GM12878 (cell line): Measurements from ENCODE around the gene ADAMTS2. TPM values are rescaled to one million over a fixed set of nuclear protein-coding genes. Genes with fewer than 3 reads are reported as not detected.

Experiments used
- ATAC-seq: fragments of 200-7000 bp; cut with Tn5 transposase; 3 replicates; pipeline ENCODE4 v1.9.1; 2020; ENCODE audit warnings: mild to moderate bottlenecking, moderate library complexity
- BruUV-seq: library from RNA; stranded (reverse); fragments of 400-500 nt; replicated peaks from 2 replicates; lab custom pipeline; 2021; lab: Mats Ljungman, UMichigan
- CTCF ChIA-PET: fragments of 300-600 bp; sonication (Branson Sonifier 250); formaldehyde crosslinking; extraction: SDS; loops from one replicate; lab custom pipeline; 2021; ENCODE audit warnings: inconsistent platforms; lab: Yijun Ruan, JAX
- POLR2A ChIA-PET: fragments of 350-600 bp; formaldehyde crosslinking; extraction: SDS; loops from one replicate; lab custom pipeline; 2021; ENCODE audit warnings: inconsistent platforms; lab: Charles Lee
- RAD21 ChIA-PET: fragments of 300-600 bp; sonication (Branson Sonifier 250); formaldehyde crosslinking; loops from one replicate; lab custom pipeline; 2023; ENCODE audit warnings: antibody characterized with exemption; ENCODE audit not compliant: unreplicated experiment; lab: Charles Lee
- SMC1A ChIA-PET: fragments of 300-600 bp; sonication (Branson Sonifier 250); formaldehyde crosslinking; loops from one replicate; lab custom pipeline; 2023; ENCODE audit not compliant: unreplicated experiment, uncharacterized antibody; lab: Charles Lee
- DNase-seq: peaks from one replicate; pipeline ENCODE4 v3.0.0-alpha.2; 2011; ENCODE audit warnings: low read depth, low spot score
- FAIRE-seq: peaks from 3 replicates; lab custom pipeline; 2011; peaks lifted over from hg19 to GRCh38; lab: Jason Lieb, UNC
- H2AFZ ChIP-seq: 2 replicates; pipeline ENCODE4 v1.6.0; 2011; ENCODE audit warnings: low read depth, low read length, control low read depth; ENCODE audit not compliant: control insufficient read depth
- H3K27ac ChIP-seq: 2 replicates; pipeline ENCODE4 v1.5.1; 2011; ENCODE audit warnings: control low read depth; ENCODE audit not compliant: control insufficient read depth, insufficient read depth
- H3K27me3 ChIP-seq, 2 experiments: replicated peaks in 1 of 2; 2 replicates each; pipeline versions ENCODE4 v1.6.0 to v1.6.1; 2011; ENCODE audit warnings: low read length in 1 of 2; ENCODE audit not compliant: control insufficient read depth in 2 of 2, insufficient read depth in 2 of 2
- H3K36me3 ChIP-seq, 2 experiments: 2 replicates each; pipeline ENCODE4 v1.5.1; 2011; ENCODE audit warnings: low read length in 1 of 2; ENCODE audit not compliant: control insufficient read depth in 2 of 2, insufficient read depth in 2 of 2
- H3K4me1 ChIP-seq: 2 replicates; pipeline ENCODE4 v1.6.1; 2011; ENCODE audit warnings: mild to moderate bottlenecking, low read length, moderate library complexity, mixed read lengths; ENCODE audit not compliant: control insufficient read depth, insufficient read depth
- H3K4me2 ChIP-seq: 2 replicates; pipeline ENCODE4 v1.6.0; 2011; ENCODE audit warnings: control low read depth; ENCODE audit not compliant: control insufficient read depth, insufficient read depth
- H3K4me3 ChIP-seq: fragments of 200-600 bp; sonication (generic); 2 replicates; pipeline ENCODE4 v1.5.1; 2016
- H3K79me2 ChIP-seq: 2 replicates; pipeline ENCODE4 v1.6.0; 2011; ENCODE audit warnings: low read length; ENCODE audit not compliant: control insufficient read depth, insufficient read depth
- H3K9ac ChIP-seq: 2 replicates; pipeline ENCODE4 v1.8.0; 2011; ENCODE audit warnings: low read length, control low read depth, mixed read lengths; ENCODE audit not compliant: control insufficient read depth, insufficient read depth
- H3K9me3 ChIP-seq: replicated peaks from 3 replicates; pipeline ENCODE4 v1.5.1; 2011; ENCODE audit warnings: mild to moderate bottlenecking, low read length; ENCODE audit not compliant: control insufficient read depth, insufficient read depth
- H4K20me1 ChIP-seq: 2 replicates; pipeline ENCODE4 v1.6.0; 2011; ENCODE audit not compliant: control insufficient read depth, insufficient read depth
- ATF7 ChIP-seq: fragments of 450-650 bp; IDR thresholded peaks from 2 replicates; pipeline ENCODE4 v1.6.1; 2016; ENCODE audit warnings: low read depth, mild to moderate bottlenecking
- FOS ChIP-seq: IDR thresholded peaks from 3 replicates; pipeline ENCODE4 v1.6.1; 2011; ENCODE audit warnings: borderline replicate concordance; ENCODE audit not compliant: insufficient read length; ENCODE audit errors: extremely low read depth
- HDAC2 ChIP-seq: fragments of 200-600 bp; sonication (generic); IDR thresholded peaks from 2 replicates; pipeline ENCODE4 v1.6.1; 2017
- MEF2A ChIP-seq: IDR thresholded peaks from 2 replicates; pipeline ENCODE4 v1.6.1; 2011; ENCODE audit warnings: low read depth, mild to moderate bottlenecking, low read length, moderate library complexity; ENCODE audit not compliant: insufficient read depth
- RAD21 ChIP-seq: IDR thresholded peaks from 2 replicates; pipeline ENCODE4 v1.6.1; 2011; ENCODE audit warnings: mild to moderate bottlenecking, low read depth, low read length, moderate library complexity; ENCODE audit not compliant: insufficient read depth
- SIX5 ChIP-seq: IDR thresholded peaks from 2 replicates; pipeline ENCODE4 v1.6.1; 2011; ENCODE audit warnings: mild to moderate bottlenecking, low read depth, low read length, moderate library complexity; ENCODE audit not compliant: severe bottlenecking
- TCF12 ChIP-seq: IDR thresholded peaks from 2 replicates; pipeline ENCODE4 v1.6.1; 2011; ENCODE audit warnings: low read depth, mild to moderate bottlenecking, low read length
- ZNF384 ChIP-seq: IDR thresholded peaks from 2 replicates; pipeline ENCODE4 v1.6.1; 2012; ENCODE audit warnings: low read depth, mild to moderate bottlenecking, low read length, improper control_type of control experiment, borderline replicate concordance
- WGBS: methylation state at CpG from one replicate; pipeline ENCODE4 v1.1.6; 2016; ENCODE audit warnings: low lambda C conversion rate; ENCODE audit not compliant: insufficient replicate concordance, insufficient coverage; ENCODE audit errors: missing lambda C conversion rate; 5-methylcytosine and 5-hydroxymethylcytosine counted together
- in situ Hi-C: fragments of 300-500 bp; cut with MboI; formaldehyde crosslinking; loops from 9 replicates; pipeline ENCODE4 v1.14.3; 2018; ENCODE audit warnings: mixed read lengths
- intact Hi-C: fragments of 100-400 bp; cut with micrococcal nuclease; formaldehyde crosslinking; loops from one replicate; pipeline ENCODE4 v1.14.2; 2022; ENCODE audit not compliant: unreplicated experiment
- polyA plus RNA-seq, 11 experiments: library from polyadenylated mRNA; depleted of rRNA in 4 of 11; unstranded in 6 of 11; stranded (reverse) in 5 of 11; fragments of >200 nt; fragmentation: Nextera tagmentation in 4 of 11; fragmentation: Illumina TruSeq in 1 of 11; extraction: Ambion mirVana in 4 of 11; extraction: Trizol in 1 of 11; gene quantifications; 1 replicate in 1 of 11; 2 replicates in 10 of 11; pipeline versions ENCODE4 v1.2.1 to v1.2.3, GENCODE V29; 2011 to 2016; ENCODE audit warnings: inconsistent platforms in 2 of 11, missing spikeins in 2 of 11, low read depth in 1 of 11
- total RNA-seq, 4 experiments: library from RNA; depleted of rRNA in 3 of 4; stranded (reverse); fragments of >200 nt in 3 of 4; fragmentation: Illumina TruSeq in 1 of 4; extraction: Trizol in 1 of 4; gene quantifications; 2 replicates each; pipeline versions ENCODE4 v1.2.1 to v1.2.3, GENCODE V29; 2013 to 2021
- TF ChIP-seq, protein P1 (sequence below): IDR thresholded peaks from 2 replicates; pipeline ENCODE4 v1.6.1; 2012; ENCODE audit warnings: low read length, inconsistent platforms
- TF ChIP-seq, protein P2 (sequence below): fragments of 450-650 bp; IDR thresholded peaks from 2 replicates; pipeline ENCODE4 v1.6.1; 2017; ENCODE audit warnings: mild to moderate bottlenecking, moderate library complexity
- TF ChIP-seq, protein P3 (sequence below): IDR thresholded peaks from 2 replicates; pipeline ENCODE4 v1.6.1; 2012; ENCODE audit warnings: mild to moderate bottlenecking, low read depth, low read length

Gene ADAMTS2
- total and polyA plus RNA-seq, 10 of the 15 experiments (the other 5 are each of a cell fraction or from before 2014, with no cell fraction given) = 0.03 to 0.05 TPM; not detected in 8

DNA sequence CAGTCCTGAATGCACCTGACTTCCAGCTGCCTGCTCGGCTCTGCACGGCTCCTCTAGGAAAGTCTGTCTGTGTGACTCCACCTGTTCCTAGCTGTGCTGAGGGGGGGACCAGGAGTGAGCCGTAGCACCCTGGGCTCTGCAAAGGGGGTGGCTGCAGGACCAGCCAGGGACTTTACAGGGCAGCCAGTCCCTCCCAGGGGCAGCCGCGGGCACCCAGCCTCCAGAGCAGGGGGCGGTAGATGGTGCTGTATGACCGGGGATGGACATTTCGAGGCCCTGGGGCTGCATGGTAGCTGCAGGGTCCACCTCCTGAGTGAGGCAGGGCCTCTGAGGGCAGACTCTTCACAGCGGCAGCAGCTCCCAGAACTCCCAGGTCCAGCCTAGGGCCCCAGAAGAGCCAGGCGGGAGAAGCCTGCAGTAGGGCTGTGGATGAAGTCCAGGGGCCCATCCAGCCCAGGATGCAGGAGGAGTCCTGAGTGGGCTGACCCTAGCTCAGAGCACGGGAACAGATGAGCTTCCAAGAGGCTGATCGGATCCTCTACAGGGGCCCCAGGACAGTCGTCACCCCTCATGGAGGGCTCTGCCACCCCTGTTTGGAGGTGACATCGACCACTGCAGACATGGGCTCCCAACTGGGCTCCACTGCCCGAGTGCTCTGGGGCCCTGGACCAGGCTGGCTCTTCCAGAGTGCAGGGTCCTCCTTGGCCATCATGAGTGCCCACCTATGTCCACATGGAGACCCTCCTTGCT, 179.7 kb downstream of the ADAMTS2 start:
- TF ChIP-seq, protein P1, sequence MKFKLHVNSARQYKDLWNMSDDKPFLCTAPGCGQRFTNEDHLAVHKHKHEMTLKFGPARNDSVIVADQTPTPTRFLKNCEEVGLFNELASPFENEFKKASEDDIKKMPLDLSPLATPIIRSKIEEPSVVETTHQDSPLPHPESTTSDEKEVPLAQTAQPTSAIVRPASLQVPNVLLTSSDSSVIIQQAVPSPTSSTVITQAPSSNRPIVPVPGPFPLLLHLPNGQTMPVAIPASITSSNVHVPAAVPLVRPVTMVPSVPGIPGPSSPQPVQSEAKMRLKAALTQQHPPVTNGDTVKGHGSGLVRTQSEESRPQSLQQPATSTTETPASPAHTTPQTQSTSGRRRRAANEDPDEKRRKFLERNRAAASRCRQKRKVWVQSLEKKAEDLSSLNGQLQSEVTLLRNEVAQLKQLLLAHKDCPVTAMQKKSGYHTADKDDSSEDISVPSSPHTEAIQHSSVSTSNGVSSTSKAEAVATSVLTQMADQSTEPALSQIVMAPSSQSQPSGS = no peak
- no peak for TF ChIP-seq ATF7
- TF ChIP-seq FOS = no peak
- TF ChIP-seq, protein P2, sequence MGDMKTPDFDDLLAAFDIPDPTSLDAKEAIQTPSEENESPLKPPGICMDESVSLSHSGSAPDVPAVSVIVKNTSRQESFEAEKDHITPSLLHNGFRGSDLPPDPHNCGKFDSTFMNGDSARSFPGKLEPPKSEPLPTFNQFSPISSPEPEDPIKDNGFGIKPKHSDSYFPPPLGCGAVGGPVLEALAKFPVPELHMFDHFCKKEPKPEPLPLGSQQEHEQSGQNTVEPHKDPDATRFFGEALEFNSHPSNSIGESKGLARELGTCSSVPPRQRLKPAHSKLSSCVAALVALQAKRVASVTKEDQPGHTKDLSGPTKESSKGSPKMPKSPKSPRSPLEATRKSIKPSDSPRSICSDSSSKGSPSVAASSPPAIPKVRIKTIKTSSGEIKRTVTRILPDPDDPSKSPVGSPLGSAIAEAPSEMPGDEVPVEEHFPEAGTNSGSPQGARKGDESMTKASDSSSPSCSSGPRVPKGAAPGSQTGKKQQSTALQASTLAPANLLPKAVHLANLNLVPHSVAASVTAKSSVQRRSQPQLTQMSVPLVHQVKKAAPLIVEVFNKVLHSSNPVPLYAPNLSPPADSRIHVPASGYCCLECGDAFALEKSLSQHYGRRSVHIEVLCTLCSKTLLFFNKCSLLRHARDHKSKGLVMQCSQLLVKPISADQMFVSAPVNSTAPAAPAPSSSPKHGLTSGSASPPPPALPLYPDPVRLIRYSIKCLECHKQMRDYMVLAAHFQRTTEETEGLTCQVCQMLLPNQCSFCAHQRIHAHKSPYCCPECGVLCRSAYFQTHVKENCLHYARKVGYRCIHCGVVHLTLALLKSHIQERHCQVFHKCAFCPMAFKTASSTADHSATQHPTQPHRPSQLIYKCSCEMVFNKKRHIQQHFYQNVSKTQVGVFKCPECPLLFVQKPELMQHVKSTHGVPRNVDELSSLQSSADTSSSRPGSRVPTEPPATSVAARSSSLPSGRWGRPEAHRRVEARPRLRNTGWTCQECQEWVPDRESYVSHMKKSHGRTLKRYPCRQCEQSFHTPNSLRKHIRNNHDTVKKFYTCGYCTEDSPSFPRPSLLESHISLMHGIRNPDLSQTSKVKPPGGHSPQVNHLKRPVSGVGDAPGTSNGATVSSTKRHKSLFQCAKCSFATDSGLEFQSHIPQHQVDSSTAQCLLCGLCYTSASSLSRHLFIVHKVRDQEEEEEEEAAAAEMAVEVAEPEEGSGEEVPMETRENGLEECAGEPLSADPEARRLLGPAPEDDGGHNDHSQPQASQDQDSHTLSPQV = no peak
- no peak for TF ChIP-seq MEF2A
- no peak for TF ChIP-seq ZNF384
- no peak for TF ChIP-seq SIX5
- no peak for TF ChIP-seq TCF12
- no peak for TF ChIP-seq RAD21
- TF ChIP-seq, protein P3, sequence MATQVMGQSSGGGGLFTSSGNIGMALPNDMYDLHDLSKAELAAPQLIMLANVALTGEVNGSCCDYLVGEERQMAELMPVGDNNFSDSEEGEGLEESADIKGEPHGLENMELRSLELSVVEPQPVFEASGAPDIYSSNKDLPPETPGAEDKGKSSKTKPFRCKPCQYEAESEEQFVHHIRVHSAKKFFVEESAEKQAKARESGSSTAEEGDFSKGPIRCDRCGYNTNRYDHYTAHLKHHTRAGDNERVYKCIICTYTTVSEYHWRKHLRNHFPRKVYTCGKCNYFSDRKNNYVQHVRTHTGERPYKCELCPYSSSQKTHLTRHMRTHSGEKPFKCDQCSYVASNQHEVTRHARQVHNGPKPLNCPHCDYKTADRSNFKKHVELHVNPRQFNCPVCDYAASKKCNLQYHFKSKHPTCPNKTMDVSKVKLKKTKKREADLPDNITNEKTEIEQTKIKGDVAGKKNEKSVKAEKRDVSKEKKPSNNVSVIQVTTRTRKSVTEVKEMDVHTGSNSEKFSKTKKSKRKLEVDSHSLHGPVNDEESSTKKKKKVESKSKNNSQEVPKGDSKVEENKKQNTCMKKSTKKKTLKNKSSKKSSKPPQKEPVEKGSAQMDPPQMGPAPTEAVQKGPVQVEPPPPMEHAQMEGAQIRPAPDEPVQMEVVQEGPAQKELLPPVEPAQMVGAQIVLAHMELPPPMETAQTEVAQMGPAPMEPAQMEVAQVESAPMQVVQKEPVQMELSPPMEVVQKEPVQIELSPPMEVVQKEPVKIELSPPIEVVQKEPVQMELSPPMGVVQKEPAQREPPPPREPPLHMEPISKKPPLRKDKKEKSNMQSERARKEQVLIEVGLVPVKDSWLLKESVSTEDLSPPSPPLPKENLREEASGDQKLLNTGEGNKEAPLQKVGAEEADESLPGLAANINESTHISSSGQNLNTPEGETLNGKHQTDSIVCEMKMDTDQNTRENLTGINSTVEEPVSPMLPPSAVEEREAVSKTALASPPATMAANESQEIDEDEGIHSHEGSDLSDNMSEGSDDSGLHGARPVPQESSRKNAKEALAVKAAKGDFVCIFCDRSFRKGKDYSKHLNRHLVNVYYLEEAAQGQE = no peak
- TF ChIP-seq HDAC2 = no peak
- H3K9me3 ChIP-seq = no peaks in the 10 kb centered on the region; the same call in 2 of the 3 replicates
- RAD21 ChIA-PET = no interaction called here
- DNase-seq = no peak
- CTCF ChIA-PET = interaction anchor here (0.6 to 1.8 kb wide), 4 partner anchors 328 to 539 kb away, joined by 3 to 7 read pairs (median 4); no protein-coding TSS in a partner anchor
- no peaks in the 10 kb centered on the region for H3K27me3 ChIP-seq
- H2AFZ ChIP-seq = no peak overlapping the region
- WGBS = 34% methylated on average over 14 of the region's 15 CpGs
- H3K4me2 ChIP-seq = no peak overlapping the region
- no peaks in the 10 kb centered on the region for H3K4me1 ChIP-seq
- intact Hi-C loops = loop anchor here (5.0 kb wide), 1 partner anchor 327 kb away; no protein-coding TSS in a partner anchor
- no peaks in the 10 kb centered on the region for H3K79me2 ChIP-seq
- H3K27ac ChIP-seq = no peak overlapping the region
- POLR2A ChIA-PET = no interaction called here
- no peak for ATAC-seq
- in situ Hi-C loops = no loop called here
- no peaks in the 10 kb centered on the region for H4K20me1 ChIP-seq
- no peak overlapping the region for H3K9ac ChIP-seq
- no peak overlapping the region for H3K4me3 ChIP-seq
- SMC1A ChIA-PET = interaction anchor here (0.9 kb wide), 1 partner anchor 328 kb away, joined by 3 read pairs; no protein-coding TSS in a partner anchor
- BruUV-seq = no TSS peak
- FAIRE-seq = no peak
- H3K36me3 ChIP-seq = no peaks in the 10 kb centered on the region
